SU-DHL-6 (cell line): ENCODE measurements around the gene FAF2.
"Not testable (repeated sequence)": the region's sequence is repeated elsewhere in the genome, so short reads cannot be mapped to it uniquely, and the experiment has no call there.

Experiments used
- CTCF ChIP-seq: fragments of 200-600 bp; sonication (generic); IDR thresholded peaks from one replicate; pipeline ENCODE4 v1.5.1; 2017; ENCODE audit warnings: antibody characterized with exemption, mild to moderate bottlenecking, low read length, moderate library complexity; ENCODE audit not compliant: insufficient read depth, poor library complexity, severe bottlenecking
- EZH2phosphoT487 ChIP-seq: fragments of 200-600 bp; sonication (generic), shearing (Covaris generic); conservative IDR thresholded peaks from 2 replicates; pipeline ENCODE4 v1.6.1; 2018; ENCODE audit warnings: mild to moderate bottlenecking, antibody characterized with exemption, low read length, moderate library complexity, mixed read lengths

- TF ChIP-seq CTCF, EZH2phosphoT487: not testable (repeated sequence)
Observed at GRCh38 chr5:176408252-176408573, 40.0 kb upstream of the FAF2 start.
